ENCODE data around the gene EEF1AKMT3.
"Not testable (repeated sequence)": the region's sequence is repeated elsewhere in the genome, so short reads cannot be mapped to it uniquely, and the experiment has no call there.

EEF1AKMT3 gene

GRCh38 chr12:57813971-57814772, 41.8 kb downstream of the EEF1AKMT3 start:
- DNase-seq (ENCODE audit: insufficient read length, low spot score) (no peak), FAIRE-seq (no peak)

GRCh38 chr12:57815177-57816000, 43.0 kb downstream of the EEF1AKMT3 start:
- no peak for FAIRE-seq
- no peak for DNase-seq (ENCODE audit: insufficient read length, low spot score)

- FAIRE-seq = no peak
- DNase-seq (ENCODE audit: insufficient read length, low spot score) = no peak
These were observed 43.8 kb downstream of the EEF1AKMT3 start for GRCh38 chr12:57816001-57816854.

- FAIRE-seq (no peak), DNase-seq (ENCODE audit: insufficient read length, low spot score) (no peak)
These were observed 44.4 kb downstream of the EEF1AKMT3 start for GRCh38 chr12:57816855-57817151.

GRCh38 chr12:57817261-57817989, 45.0 kb downstream of the EEF1AKMT3 start:
- DNase-seq (ENCODE audit: insufficient read length, low spot score) = no peak
- FAIRE-seq = no peak

GRCh38 chr12:57817990-57818331, 45.5 kb downstream of the EEF1AKMT3 start:
- DNase-seq (ENCODE audit: insufficient read length, low spot score) = not testable (repeated sequence)

GRCh38 chr12:57820119-57820518, 47.7 kb downstream of the EEF1AKMT3 start:
- not testable (repeated sequence) for FAIRE-seq; DNase-seq (ENCODE audit: insufficient read length, low spot score)

More at GRCh38 chr12:57817990-57818331, 45.5 kb downstream of the EEF1AKMT3 start:
- FAIRE-seq = not testable (repeated sequence)

GRCh38 chr12:57821015-57821414, 48.6 kb downstream of the EEF1AKMT3 start:
- not testable (repeated sequence) for DNase-seq (ENCODE audit: insufficient read length, low spot score); FAIRE-seq

GRCh38 chr12:57821474-57822214, 49.2 kb downstream of the EEF1AKMT3 start:
- FAIRE-seq (no peak), DNase-seq (ENCODE audit: insufficient read length, low spot score) (no peak)

- DNase-seq (ENCODE audit: insufficient read length, low spot score) (no peak), FAIRE-seq (no peak)
These were observed 50.1 kb downstream of the EEF1AKMT3 start for GRCh38 chr12:57822392-57823130.

GRCh38 chr12:57823131-57823907, 50.9 kb downstream of the EEF1AKMT3 start:
- FAIRE-seq = no peak
- DNase-seq (ENCODE audit: insufficient read length, low spot score) = no peak

GRCh38 chr12:57823908-57824640, 51.7 kb downstream of the EEF1AKMT3 start:
- FAIRE-seq = no peak
- no peak for DNase-seq (ENCODE audit: insufficient read length, low spot score)

- DNase-seq (ENCODE audit: insufficient read length, low spot score) (no peak), FAIRE-seq (no peak)
These were observed 53.0 kb downstream of the EEF1AKMT3 start for GRCh38 chr12:57825451-57825850.

GRCh38 chr12:57826400-57826799, 54.0 kb downstream of the EEF1AKMT3 start:
- FAIRE-seq = no peak
- DNase-seq (ENCODE audit: insufficient read length, low spot score) = no peak

GRCh38 chr12:57826966-57827365, 54.6 kb downstream of the EEF1AKMT3 start:
- DNase-seq (ENCODE audit: insufficient read length, low spot score) (no peak), FAIRE-seq (peak; percentile 35)

- FAIRE-seq = no peak
- DNase-seq (ENCODE audit: insufficient read length, low spot score) = no peak
These were observed 56.8 kb downstream of the EEF1AKMT3 start for GRCh38 chr12:57829025-57829777.

- no peak for DNase-seq (ENCODE audit: insufficient read length, low spot score)
These were observed 58.0 kb downstream of the EEF1AKMT3 start for GRCh38 chr12:57830393-57830792.

More at GRCh38 chr12:57830393-57830792, 58.0 kb downstream of the EEF1AKMT3 start:
- FAIRE-seq = no peak
